ENCODE results near the gene MCTP1. TPM values are rescaled to one million over a fixed set of nuclear protein-coding genes. Genes with fewer than 3 reads are reported as not detected.

MCTP1 gene
- total and polyA plus RNA-seq, 2 of the 8 experiments (the other 6 are each of a cell fraction or from before 2014, with no cell fraction given): 0.56 to 3.4 TPM

- TF ChIP-seq CBX5 (IDR thresholded peaks at IDR 0.05; ENCODE audit: low read depth, low read length) (no peak), SP2 (IDR thresholded peaks at IDR 0.05; ENCODE audit: low read length) (no peak), BRCA1 (IDR thresholded peaks at IDR 0.05; ENCODE audit: low read depth, low read length) (no peak), TBP (IDR thresholded peaks at IDR 0.05; ENCODE audit: low read depth, low read length) (no peak), CHD2 (IDR thresholded peaks at IDR 0.05; ENCODE audit: low read length) (no peak), CHD7 (IDR thresholded peaks at IDR 0.05; ENCODE audit: insufficient replicate concordance, low read length) (no peak)
These were observed 67.5 kb downstream of the MCTP1 start (continued) for GRCh38 chr5:95217351-95217750.

All from H1 (cell line).